8988T (cell line): Measurements from ENCODE around the gene GGNBP2.
"Not testable (repeated sequence)": the region's sequence is repeated elsewhere in the genome, so short reads cannot be mapped to it uniquely, and the experiment has no call there.

Experiments used
- DNase-seq: peaks from one replicate; pipeline ENCODE4 v3.0.0; 2011

Gene GGNBP2

GRCh38 chr17:36602030-36602748 lies 57.5 kb downstream of the GGNBP2 start:
- DNase-seq: no peak

GRCh38 chr17:36602924-36603384 lies 58.2 kb downstream of the GGNBP2 start:
- no peak for DNase-seq

GRCh38 chr17:36605028-36605427 lies 60.3 kb downstream of the GGNBP2 start:
- not testable (repeated sequence) for DNase-seq

- no peak for DNase-seq
Measured at GRCh38 chr17:36608280-36608679, 63.6 kb downstream of the GGNBP2 start.

GRCh38 chr17:36608794-36609497 lies 64.2 kb downstream of the GGNBP2 start:
- DNase-seq: no peak

- DNase-seq: no peak
Measured at GRCh38 chr17:36609498-36609862, 64.8 kb downstream of the GGNBP2 start.

- DNase-seq: no peak
Measured at GRCh38 chr17:36610474-36610873, 65.8 kb downstream of the GGNBP2 start.

- DNase-seq: no peak
Measured at GRCh38 chr17:36611345-36612072, 66.8 kb downstream of the GGNBP2 start.

- no peak for DNase-seq
Measured at GRCh38 chr17:36612323-36612722, 67.6 kb downstream of the GGNBP2 start.

- no peak for DNase-seq
Measured at GRCh38 chr17:36613155-36613554, 68.4 kb downstream of the GGNBP2 start.

- DNase-seq: no peak
Measured at GRCh38 chr17:36614081-36614480, 69.4 kb downstream of the GGNBP2 start.

GRCh38 chr17:36614933-36615332 lies 70.2 kb downstream of the GGNBP2 start:
- DNase-seq: no peak

- DNase-seq: no peak
Measured at GRCh38 chr17:36616061-36617029, 71.6 kb downstream of the GGNBP2 start.

GRCh38 chr17:36617773-36618172 lies 73.1 kb downstream of the GGNBP2 start:
- DNase-seq: no peak

- no peak for DNase-seq
Measured at GRCh38 chr17:36623281-36623680, 78.6 kb downstream of the GGNBP2 start.

GRCh38 chr17:36625188-36625587 lies 80.5 kb downstream of the GGNBP2 start:
- DNase-seq: no peak

GRCh38 chr17:36627101-36627500 lies 82.4 kb downstream of the GGNBP2 start:
- DNase-seq: no peak

GRCh38 chr17:36628576-36628975 lies 83.9 kb downstream of the GGNBP2 start:
- no peak for DNase-seq

GRCh38 chr17:36629252-36629847 lies 84.6 kb downstream of the GGNBP2 start:
- peak; percentile 67 for DNase-seq

- no peak for DNase-seq
Measured at GRCh38 chr17:36629970-36630502, 85.3 kb downstream of the GGNBP2 start.

- DNase-seq: no peak
Measured at GRCh38 chr17:36631022-36631421, 86.3 kb downstream of the GGNBP2 start.
